HCT116 (cell line): ENCODE results near the gene FREY1. TPM values are rescaled to one million over a fixed set of nuclear protein-coding genes. Genes with fewer than 3 reads are reported as not detected.

ENCODE experiments used
- ATAC-seq: fragments of 200-7000 bp; cut with Tn5 transposase; 2 replicates; pipeline ENCODE4 v1.9.1; 2020; ENCODE audit warnings: mild to moderate bottlenecking, moderate library complexity
- BruUV-seq: library from RNA; stranded (reverse); fragments of 400-500 nt; replicated peaks from 2 replicates; lab custom pipeline; 2021; lab: Mats Ljungman, UMichigan
- CTCF ChIA-PET: fragments of 300-600 bp; sonication (Branson Sonifier 250); formaldehyde crosslinking; loops from one replicate; lab custom pipeline; 2021; ENCODE audit warnings: antibody characterized with exemption; lab: Charles Lee
- POLR2A ChIA-PET: fragments of 300-600, 350-600 bp; sonication (Branson Sonifier 250); formaldehyde crosslinking; loops from one replicate; lab custom pipeline; 2021; ENCODE audit warnings: antibody characterized with exemption; lab: Charles Lee
- RAD21 ChIA-PET, 2 experiments: fragments of 300-600 bp; sonication (Branson Sonifier 250); formaldehyde crosslinking; loops; one replicate each; lab custom pipeline; 2023; ENCODE audit warnings: low total read pairs in 2 of 2; ENCODE audit not compliant: uncharacterized antibody in 2 of 2, unreplicated experiment in 2 of 2, low non-redundant PET in 1 of 2; lab: Charles Lee
- DNase-seq: peaks from one replicate; pipeline ENCODE4 v3.0.0-alpha.2; 2010; ENCODE audit warnings: low read depth, low spot score
- H2AFZ ChIP-seq: fragments of 200-600 bp; shearing (Covaris generic), sonication (generic); 2 replicates; pipeline ENCODE4 v1.6.1; 2017; ENCODE audit warnings: low read depth, mixed run types, mixed read lengths, antibody characterized with exemption, low read length; ENCODE audit not compliant: poor library complexity, severe bottlenecking
- H3K27ac ChIP-seq: 2 replicates; pipeline ENCODE4 v1.5.1; 2012; ENCODE audit warnings: low read depth, low read length
- H3K27me3 ChIP-seq: fragments of 200-600 bp; sonication (generic); 2 replicates; pipeline ENCODE4 v1.6.1; 2016; ENCODE audit warnings: mixed run types, low read length, mixed read lengths; ENCODE audit not compliant: insufficient read depth
- H3K36me3 ChIP-seq, 2 experiments: fragments of 200-500 bp in 1 of 2; fragments of 200-600 bp in 1 of 2; sonication (Bioruptor generic) in 1 of 2; sonication (generic) in 1 of 2; 2 replicates each; pipeline versions ENCODE4 v1.5.1 to v1.6.1; 2014 to 2016; ENCODE audit warnings: low read length in 2 of 2, inconsistent platforms in 1 of 2, mixed read lengths in 1 of 2, mixed run types in 1 of 2; ENCODE audit not compliant: insufficient read depth in 2 of 2, control insufficient read depth in 1 of 2
- H3K4me1 ChIP-seq, 2 experiments: fragments of 200-600 bp in 1 of 2; sonication (generic) in 1 of 2; 2 replicates each; pipeline versions ENCODE4 v1.5.1 to v1.6.1; 2012 to 2017; ENCODE audit warnings: low read length in 2 of 2, inconsistent platforms in 1 of 2, mild to moderate bottlenecking in 1 of 2, mixed read lengths in 1 of 2, mixed run types in 1 of 2, moderate library complexity in 1 of 2; ENCODE audit not compliant: insufficient read depth in 2 of 2, control insufficient read depth in 1 of 2
- H3K4me2 ChIP-seq: fragments of 200-600 bp; sonication (generic); 2 replicates; pipeline ENCODE4 v1.6.1; 2017; ENCODE audit warnings: mixed run types, low read length, mixed read lengths
- H3K4me3 ChIP-seq, 2 experiments: fragments of 200-600 bp in 1 of 2; sonication (generic) in 1 of 2; replicated peaks in 1 of 2; 2 replicates each; pipeline ENCODE4 v1.5.1; 2011 to 2016; ENCODE audit warnings: low read length in 2 of 2, control low read depth in 1 of 2, low read depth in 1 of 2, mild to moderate bottlenecking in 1 of 2, mixed read lengths in 1 of 2, mixed run types in 1 of 2
- H3K79me2 ChIP-seq: fragments of 200-600 bp; sonication (generic); 2 replicates; pipeline ENCODE4 v1.6.1; 2017; ENCODE audit warnings: mild to moderate bottlenecking, mixed run types, low read length, moderate library complexity, mixed read lengths; ENCODE audit not compliant: insufficient read depth
- H3K9ac ChIP-seq: fragments of 200-600 bp; sonication (generic); 2 replicates; pipeline ENCODE4 v1.6.1; 2016; ENCODE audit warnings: low read length, mixed read lengths
- H3K9me2 ChIP-seq: fragments of 200-600 bp; sonication (generic), shearing (Covaris generic); 2 replicates; pipeline ENCODE4 v1.6.1; 2017; ENCODE audit warnings: mixed run types, mild to moderate bottlenecking, moderate library complexity; ENCODE audit not compliant: insufficient read depth
- H3K9me3 ChIP-seq, 2 experiments: fragments of 200-500 bp in 1 of 2; fragments of 200-600 bp in 1 of 2; sonication (Bioruptor generic) in 1 of 2; sonication (generic) in 1 of 2; 2 replicates each; pipeline ENCODE4 v1.6.1; 2014 to 2017; ENCODE audit warnings: low read length in 2 of 2, mixed read lengths in 2 of 2, inconsistent platforms in 1 of 2, low read depth in 1 of 2, mild to moderate bottlenecking in 1 of 2, mixed run types in 1 of 2, moderate library complexity in 1 of 2; ENCODE audit not compliant: control insufficient read depth in 1 of 2, insufficient read depth in 1 of 2
- H4K20me1 ChIP-seq: fragments of 200-600 bp; sonication (generic), shearing (Covaris generic); 2 replicates; pipeline ENCODE4 v1.6.1; 2017; ENCODE audit warnings: mixed run types, mild to moderate bottlenecking, moderate library complexity; ENCODE audit not compliant: insufficient read depth
- CBX3 ChIP-seq: IDR thresholded peaks from 2 replicates; pipeline ENCODE4 v1.6.1; 2012; ENCODE audit warnings: low read depth
- CEBPB ChIP-seq: IDR thresholded peaks from 2 replicates; pipeline ENCODE4 v1.6.1; 2012; ENCODE audit warnings: low read depth
- EGR1 ChIP-seq: IDR thresholded peaks from 2 replicates; pipeline ENCODE4 v1.6.1; 2012; ENCODE audit warnings: low read depth
- ELF1 ChIP-seq: IDR thresholded peaks from 2 replicates; pipeline ENCODE4 v1.6.1; 2012; ENCODE audit warnings: low read depth, borderline replicate concordance
- EZH2 ChIP-seq: fragments of 200-600 bp; sonication (generic); IDR thresholded peaks from 2 replicates; pipeline ENCODE4 v1.6.1; 2017; ENCODE audit warnings: antibody characterized with exemption, mixed run types
- EZH2phosphoT487 ChIP-seq: fragments of 200-600 bp; IDR thresholded peaks from 2 replicates; pipeline ENCODE4 v1.6.1; 2018; ENCODE audit warnings: antibody characterized with exemption, borderline replicate concordance
- JUND ChIP-seq: IDR thresholded peaks from 2 replicates; pipeline ENCODE4 v1.6.1; 2012
- POLR2A ChIP-seq: IDR thresholded peaks from 2 replicates; pipeline ENCODE4 v1.7.0; 2011; ENCODE audit warnings: borderline replicate concordance; ENCODE audit not compliant: insufficient read depth, insufficient read length; ENCODE audit errors: extremely low read depth
- RAD21 ChIP-seq: IDR thresholded peaks from 2 replicates; pipeline ENCODE4 v1.6.1; 2012; ENCODE audit warnings: low read depth, mild to moderate bottlenecking
- SP1 ChIP-seq: IDR thresholded peaks from 2 replicates; pipeline ENCODE4 v1.6.1; 2012; ENCODE audit warnings: low read depth
- SRF ChIP-seq: IDR thresholded peaks from 2 replicates; pipeline ENCODE4 v1.6.1; 2012; ENCODE audit warnings: low read depth
- YY1 ChIP-seq: IDR thresholded peaks from 2 replicates; pipeline ENCODE4 v1.6.1; 2011; ENCODE audit warnings: low read length, low read depth, moderate library complexity, mild to moderate bottlenecking; ENCODE audit not compliant: insufficient replicate concordance; ENCODE audit errors: extremely low read depth
- ZFX ChIP-seq: fragments of 450-650 bp; IDR thresholded peaks from 2 replicates; pipeline ENCODE4 v1.6.1; 2017
- ZNF274 ChIP-seq: fragments of 200-500 bp; sonication (Bioruptor generic); IDR thresholded peaks from 2 replicates; pipeline ENCODE4 v1.6.1; 2014; ENCODE audit warnings: mild to moderate bottlenecking, low read depth, low read length, inconsistent platforms
- intact Hi-C: fragments of 100-400 bp; cut with micrococcal nuclease; formaldehyde crosslinking; loops from 2 replicates; pipeline ENCODE4 v1.10.0; 2022
- total RNA-seq: library from RNA; stranded (reverse); gene quantifications from one replicate; pipeline ENCODE4 v1.2.1, GENCODE V29; 2021; ENCODE audit not compliant: unreplicated experiment
- TF ChIP-seq, protein P1 (sequence below): IDR thresholded peaks from 2 replicates; pipeline ENCODE4 v1.6.1; 2012; ENCODE audit warnings: low read depth

The FREY1 gene
- total RNA-seq, 1 experiment from 2014 or later: 0.96 TPM

DNA sequence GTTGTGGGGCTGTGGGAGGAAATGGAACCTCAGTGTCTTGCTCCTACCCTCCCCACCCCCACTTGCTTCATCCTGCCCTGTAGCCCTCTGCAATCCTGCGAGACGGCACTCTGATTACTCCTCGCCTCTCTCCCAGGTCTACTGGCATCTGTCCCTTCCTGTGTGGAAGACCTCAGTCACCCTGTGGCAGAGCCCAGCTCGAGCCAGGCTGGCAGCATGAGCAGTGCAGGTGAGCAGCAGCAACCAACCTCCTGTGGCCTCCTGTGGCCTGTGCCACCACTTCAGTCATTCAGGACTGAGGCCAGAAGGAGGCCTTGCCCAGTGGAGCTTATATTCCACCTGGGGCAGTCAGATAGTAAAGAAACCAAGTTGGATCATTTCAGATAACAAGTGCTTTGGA, 36.4 kb downstream of the FREY1 start:
- no peak for TF ChIP-seq ELF1
- TF ChIP-seq CBX3: no peak
- TF ChIP-seq YY1: no peak
- no peak for TF ChIP-seq RAD21
- no peak for TF ChIP-seq EZH2phosphoT487
- TF ChIP-seq JUND: no peak
- no peak for TF ChIP-seq EZH2
- no peak for TF ChIP-seq ZNF274
- TF ChIP-seq SRF: no peak
- no peak for TF ChIP-seq EGR1
- TF ChIP-seq POLR2A: no peak
- TF ChIP-seq, protein P1, sequence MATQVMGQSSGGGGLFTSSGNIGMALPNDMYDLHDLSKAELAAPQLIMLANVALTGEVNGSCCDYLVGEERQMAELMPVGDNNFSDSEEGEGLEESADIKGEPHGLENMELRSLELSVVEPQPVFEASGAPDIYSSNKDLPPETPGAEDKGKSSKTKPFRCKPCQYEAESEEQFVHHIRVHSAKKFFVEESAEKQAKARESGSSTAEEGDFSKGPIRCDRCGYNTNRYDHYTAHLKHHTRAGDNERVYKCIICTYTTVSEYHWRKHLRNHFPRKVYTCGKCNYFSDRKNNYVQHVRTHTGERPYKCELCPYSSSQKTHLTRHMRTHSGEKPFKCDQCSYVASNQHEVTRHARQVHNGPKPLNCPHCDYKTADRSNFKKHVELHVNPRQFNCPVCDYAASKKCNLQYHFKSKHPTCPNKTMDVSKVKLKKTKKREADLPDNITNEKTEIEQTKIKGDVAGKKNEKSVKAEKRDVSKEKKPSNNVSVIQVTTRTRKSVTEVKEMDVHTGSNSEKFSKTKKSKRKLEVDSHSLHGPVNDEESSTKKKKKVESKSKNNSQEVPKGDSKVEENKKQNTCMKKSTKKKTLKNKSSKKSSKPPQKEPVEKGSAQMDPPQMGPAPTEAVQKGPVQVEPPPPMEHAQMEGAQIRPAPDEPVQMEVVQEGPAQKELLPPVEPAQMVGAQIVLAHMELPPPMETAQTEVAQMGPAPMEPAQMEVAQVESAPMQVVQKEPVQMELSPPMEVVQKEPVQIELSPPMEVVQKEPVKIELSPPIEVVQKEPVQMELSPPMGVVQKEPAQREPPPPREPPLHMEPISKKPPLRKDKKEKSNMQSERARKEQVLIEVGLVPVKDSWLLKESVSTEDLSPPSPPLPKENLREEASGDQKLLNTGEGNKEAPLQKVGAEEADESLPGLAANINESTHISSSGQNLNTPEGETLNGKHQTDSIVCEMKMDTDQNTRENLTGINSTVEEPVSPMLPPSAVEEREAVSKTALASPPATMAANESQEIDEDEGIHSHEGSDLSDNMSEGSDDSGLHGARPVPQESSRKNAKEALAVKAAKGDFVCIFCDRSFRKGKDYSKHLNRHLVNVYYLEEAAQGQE: no peak
- no peak for TF ChIP-seq CEBPB
- no peak for TF ChIP-seq ZFX
- TF ChIP-seq SP1: no peak
- H3K4me2 ChIP-seq: no peak overlapping the region

More for the DNA sequence above, 36.4 kb downstream of the FREY1 start:
- no peaks in the 10 kb centered on the region for H3K27me3 ChIP-seq
- no peak overlapping the region for H3K27ac ChIP-seq
- no peaks in the 10 kb centered on the region for H3K79me2 ChIP-seq
- no peaks in the 10 kb centered on the region for H3K9me2 ChIP-seq
- RAD21 ChIA-PET: no interaction called here
- peaks cover 9 to 20% of the 10 kb centered on the region in 2 experiments; a peak in 2 of 4 replicates for H3K36me3 ChIP-seq
- H3K4me3 ChIP-seq: no peak overlapping the region
- DNase-seq (no peak), ATAC-seq (no peak)
- CTCF ChIA-PET: no interaction called here
- H3K4me1 ChIP-seq: peaks cover 0 to 4% of the 10 kb centered on the region in 2 experiments; a peak in 1 of 4 replicates
- H2AFZ ChIP-seq: no peak overlapping the region
- H3K9ac ChIP-seq: no peak overlapping the region
- no peaks in the 10 kb centered on the region for H4K20me1 ChIP-seq
- no peaks in the 10 kb centered on the region for H3K9me3 ChIP-seq
- POLR2A ChIA-PET: no interaction called here
- BruUV-seq: no TSS peak
- intact Hi-C loops: no loop called here
